ENCODE data around the gene PI3.

DNA sequence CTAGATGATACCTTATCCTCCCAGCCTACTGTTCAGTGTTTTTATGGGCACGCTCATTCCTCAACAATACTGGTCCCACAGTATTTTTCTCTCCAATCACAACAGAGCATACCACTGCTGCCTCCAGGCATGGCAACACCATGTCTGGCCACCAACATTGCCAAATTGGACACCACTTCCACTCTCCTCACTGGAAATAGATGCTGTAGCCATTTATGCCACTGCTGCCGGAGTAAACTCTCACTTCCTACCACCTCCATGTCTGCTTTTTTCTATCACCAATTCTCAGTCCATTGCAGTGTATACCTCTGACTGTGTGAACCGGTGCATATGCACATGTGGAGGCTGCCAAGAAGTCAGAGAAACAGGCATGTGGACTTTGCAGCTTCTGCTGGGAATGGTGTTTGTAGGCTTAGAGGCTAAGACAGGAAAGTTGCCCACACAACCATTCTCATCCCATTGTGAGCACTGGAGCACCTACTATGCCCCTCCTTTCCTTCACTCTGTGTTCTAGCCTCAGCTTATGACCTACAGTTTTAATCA, 14.4 kb downstream of the PI3 start:
- TF ChIP-seq, protein P1, sequence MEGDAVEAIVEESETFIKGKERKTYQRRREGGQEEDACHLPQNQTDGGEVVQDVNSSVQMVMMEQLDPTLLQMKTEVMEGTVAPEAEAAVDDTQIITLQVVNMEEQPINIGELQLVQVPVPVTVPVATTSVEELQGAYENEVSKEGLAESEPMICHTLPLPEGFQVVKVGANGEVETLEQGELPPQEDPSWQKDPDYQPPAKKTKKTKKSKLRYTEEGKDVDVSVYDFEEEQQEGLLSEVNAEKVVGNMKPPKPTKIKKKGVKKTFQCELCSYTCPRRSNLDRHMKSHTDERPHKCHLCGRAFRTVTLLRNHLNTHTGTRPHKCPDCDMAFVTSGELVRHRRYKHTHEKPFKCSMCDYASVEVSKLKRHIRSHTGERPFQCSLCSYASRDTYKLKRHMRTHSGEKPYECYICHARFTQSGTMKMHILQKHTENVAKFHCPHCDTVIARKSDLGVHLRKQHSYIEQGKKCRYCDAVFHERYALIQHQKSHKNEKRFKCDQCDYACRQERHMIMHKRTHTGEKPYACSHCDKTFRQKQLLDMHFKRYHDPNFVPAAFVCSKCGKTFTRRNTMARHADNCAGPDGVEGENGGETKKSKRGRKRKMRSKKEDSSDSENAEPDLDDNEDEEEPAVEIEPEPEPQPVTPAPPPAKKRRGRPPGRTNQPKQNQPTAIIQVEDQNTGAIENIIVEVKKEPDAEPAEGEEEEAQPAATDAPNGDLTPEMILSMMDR (IDR thresholded peaks at IDR 0.05), result no peak
- TF ChIP-seq POLR2A (IDR thresholded peaks at IDR 0.05), result no peak
